GM21576 (cell line): ENCODE results near the gene ATP6V1F.

Experiments
- ATAC-seq: cut with Tn5 transposase; IDR thresholded peaks from one replicate; pipeline ENCODE4 v1.9.1; 2021; ENCODE audit warnings: mild to moderate bottlenecking, moderate library complexity; ENCODE audit not compliant: unreplicated experiment

ATP6V1F gene

DNA sequence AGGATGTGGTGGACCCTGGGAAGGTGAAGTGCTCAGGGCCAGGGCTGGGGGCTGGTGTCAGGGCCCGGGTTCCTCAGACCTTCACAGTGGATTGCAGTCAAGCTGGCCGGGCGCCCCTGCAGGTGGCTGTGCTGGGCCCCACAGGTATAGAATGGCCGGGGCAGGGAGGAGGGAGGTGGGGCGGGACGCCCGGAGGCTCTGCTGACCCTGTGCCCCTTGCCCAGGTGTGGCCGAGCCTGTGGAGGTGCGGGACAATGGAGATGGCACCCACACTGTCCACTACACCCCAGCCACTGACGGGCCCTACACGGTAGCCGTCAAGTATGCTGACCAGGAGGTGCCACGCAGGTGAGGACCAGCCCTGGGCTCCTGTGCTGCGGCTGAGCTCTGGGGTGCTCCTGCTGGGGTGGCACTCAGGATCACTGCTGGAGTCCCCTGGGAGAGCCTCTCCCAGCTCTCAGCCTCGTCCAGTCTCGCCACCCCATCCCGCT, 14.9 kb upstream of the ATP6V1F start:
- ATAC-seq: no peak

DNA sequence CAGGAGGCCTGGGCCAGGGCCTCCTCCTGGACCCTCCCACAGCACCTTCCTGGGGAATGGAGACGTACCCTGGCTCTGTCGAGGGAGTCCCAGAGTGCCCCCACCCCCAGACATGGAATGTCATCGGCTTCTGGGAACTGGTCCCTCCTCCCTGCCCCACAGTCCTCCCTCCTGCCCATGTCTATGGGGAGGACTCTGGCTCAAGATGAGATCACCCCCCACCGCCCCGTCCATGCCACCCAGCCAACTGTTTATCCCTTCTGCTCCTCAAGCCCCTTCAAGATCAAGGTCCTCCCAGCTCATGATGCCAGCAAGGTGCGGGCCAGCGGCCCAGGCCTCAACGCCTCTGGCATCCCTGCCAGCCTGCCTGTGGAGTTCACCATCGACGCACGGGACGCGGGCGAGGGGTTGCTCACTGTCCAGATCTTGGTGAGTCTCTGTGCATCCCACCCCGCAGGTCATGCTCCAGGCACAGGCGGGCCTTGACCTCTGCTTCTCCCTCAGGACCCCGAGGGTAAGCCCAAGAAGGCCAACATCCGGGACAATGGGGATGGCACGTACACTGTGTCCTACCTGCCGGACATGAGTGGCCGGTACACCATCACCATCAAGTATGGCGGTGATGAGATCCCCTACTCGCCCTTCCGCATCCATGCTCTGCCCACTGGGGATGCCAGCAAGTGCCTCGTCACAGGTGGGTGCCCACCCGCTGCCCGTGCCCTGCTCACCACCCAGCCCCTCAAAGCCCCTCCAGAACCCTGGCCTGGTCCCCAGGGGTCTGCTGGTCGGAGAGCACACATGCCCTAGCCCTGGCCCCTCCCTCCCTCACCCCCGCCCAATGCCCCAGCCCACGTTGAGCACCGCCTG, 14.1 kb upstream of the ATP6V1F start:
- no peak for ATAC-seq

DNA sequence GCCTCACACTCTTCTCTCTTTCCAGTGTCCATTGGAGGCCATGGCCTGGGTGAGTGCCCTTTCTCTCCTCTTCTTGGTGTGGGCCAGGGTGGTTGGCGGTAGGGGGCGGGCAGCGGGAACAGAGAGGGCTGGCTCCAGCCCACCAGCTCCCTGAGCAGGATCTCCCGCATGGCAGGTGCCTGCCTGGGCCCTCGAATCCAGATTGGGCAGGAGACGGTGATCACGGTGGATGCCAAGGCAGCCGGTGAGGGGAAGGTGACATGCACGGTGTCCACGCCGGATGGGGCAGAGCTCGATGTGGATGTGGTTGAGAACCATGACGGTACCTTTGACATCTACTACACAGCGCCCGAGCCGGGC, 13.5 kb upstream of the ATP6V1F start:
- no peak for ATAC-seq

DNA sequence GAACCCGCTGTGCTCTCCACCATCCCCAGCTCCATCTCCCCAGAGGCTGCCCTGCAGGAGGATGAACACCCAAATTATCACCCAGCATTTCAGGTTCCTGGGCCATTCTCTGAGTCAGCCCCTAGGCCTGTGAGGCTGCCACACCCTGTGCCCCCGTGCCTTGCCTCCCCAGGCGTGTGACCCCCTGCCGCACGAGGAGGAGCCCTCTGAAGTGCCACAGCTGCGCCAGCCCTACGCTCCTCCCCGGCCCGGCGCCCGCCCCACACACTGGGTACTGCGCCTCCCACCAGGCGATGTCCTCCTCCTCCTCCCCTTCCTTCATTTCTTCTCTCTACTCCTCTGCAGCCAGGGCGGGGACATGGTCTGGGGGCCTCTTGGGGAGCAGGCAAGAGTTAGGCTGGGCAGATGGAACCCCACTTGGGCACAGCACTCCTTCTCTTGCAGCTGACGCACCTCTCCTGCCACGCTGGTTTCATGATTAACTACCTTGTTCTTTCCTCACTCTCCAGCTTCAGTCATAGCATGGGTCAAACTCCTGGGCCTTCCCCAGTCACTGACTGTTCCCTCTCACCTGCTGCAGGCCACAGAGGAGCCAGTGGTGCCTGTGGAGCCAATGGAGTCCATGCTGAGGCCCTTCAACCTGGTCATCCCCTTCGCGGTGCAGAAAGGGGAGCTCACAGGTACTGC, 12.7 kb upstream of the ATP6V1F start:
- ATAC-seq: no peak

DNA sequence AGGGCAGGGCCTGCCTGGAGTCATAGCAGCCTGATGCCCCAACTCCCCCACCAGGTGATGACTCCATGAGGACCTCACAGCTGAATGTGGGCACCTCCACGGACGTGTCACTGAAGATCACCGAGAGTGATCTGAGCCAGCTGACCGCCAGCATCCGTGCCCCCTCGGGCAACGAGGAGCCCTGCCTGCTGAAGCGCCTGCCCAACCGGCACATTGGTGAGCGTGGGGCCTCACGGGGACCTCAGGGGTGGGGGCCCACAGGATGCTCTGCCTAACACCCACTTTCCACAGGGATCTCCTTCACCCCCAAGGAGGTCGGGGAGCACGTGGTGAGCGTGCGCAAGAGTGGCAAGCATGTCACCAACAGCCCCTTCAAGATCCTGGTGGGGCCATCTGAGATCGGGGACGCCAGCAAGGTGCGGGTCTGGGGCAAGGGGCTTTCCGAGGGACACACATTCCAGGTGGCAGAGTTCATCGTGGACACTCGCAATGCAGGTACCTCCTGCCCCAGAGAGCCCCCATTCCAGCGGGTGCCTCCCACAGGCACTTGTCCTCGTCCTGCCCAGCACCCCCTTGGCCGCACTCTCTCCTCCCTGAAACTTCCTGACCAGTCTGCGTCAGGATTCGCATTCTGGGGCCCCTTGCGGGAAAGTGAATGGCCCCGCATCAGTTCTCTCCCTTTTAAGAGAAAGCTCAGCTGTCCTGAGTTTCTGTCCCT, 10.0 kb upstream of the ATP6V1F start:
- ATAC-seq: no peak

DNA sequence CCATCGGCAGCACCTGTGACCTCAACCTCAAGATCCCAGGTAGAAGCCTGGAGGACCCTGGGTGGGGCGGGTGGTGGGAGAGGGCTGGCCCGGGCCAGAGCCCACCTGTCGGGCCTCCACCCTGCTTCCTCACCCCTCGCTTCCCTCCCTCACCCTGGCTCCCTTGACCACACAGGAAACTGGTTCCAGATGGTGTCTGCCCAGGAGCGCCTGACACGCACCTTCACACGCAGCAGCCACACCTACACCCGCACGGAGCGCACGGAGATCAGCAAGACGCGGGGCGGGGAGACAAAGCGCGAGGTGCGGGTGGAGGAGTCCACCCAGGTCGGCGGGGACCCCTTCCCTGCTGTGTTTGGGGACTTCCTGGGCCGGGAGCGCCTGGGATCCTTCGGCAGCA, 8.9 kb upstream of the ATP6V1F start:
- ATAC-seq: no peak

DNA sequence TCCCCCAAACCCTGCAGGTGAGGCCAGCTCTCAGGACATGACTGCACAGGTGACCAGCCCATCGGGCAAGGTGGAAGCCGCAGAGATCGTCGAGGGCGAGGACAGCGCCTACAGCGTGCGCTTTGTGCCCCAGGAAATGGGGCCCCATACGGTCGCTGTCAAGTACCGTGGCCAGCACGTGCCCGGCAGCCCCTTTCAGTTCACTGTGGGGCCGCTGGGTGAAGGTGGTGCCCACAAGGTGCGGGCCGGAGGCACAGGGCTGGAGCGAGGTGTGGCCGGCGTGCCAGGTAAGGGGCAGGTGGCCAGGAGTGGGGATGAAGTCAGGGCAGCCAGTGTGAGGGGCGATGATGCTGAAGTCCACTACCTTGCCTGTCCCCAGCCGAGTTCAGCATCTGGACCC, 8.3 kb upstream of the ATP6V1F start:
- ATAC-seq: no peak

DNA sequence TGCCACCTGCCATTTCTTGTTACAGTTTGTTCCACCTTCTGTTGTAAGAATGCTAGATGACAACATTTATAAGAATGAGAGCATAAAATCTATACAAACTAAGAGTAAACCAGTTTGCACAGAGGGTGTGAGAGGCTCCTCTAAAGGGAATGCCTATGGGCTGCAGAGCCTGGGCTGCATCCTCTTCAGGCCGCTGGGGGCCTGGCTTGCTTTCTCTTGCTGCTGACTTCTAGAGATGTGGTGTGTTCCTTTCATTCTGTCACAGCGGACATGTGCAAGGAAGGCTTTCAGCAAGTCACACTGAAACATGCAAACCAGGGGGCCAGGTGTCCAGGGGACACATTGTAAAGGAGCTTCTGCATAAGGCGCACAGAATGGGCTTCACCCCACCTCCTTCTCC, 7.1 kb upstream of the ATP6V1F start:
- ATAC-seq: no peak

DNA sequence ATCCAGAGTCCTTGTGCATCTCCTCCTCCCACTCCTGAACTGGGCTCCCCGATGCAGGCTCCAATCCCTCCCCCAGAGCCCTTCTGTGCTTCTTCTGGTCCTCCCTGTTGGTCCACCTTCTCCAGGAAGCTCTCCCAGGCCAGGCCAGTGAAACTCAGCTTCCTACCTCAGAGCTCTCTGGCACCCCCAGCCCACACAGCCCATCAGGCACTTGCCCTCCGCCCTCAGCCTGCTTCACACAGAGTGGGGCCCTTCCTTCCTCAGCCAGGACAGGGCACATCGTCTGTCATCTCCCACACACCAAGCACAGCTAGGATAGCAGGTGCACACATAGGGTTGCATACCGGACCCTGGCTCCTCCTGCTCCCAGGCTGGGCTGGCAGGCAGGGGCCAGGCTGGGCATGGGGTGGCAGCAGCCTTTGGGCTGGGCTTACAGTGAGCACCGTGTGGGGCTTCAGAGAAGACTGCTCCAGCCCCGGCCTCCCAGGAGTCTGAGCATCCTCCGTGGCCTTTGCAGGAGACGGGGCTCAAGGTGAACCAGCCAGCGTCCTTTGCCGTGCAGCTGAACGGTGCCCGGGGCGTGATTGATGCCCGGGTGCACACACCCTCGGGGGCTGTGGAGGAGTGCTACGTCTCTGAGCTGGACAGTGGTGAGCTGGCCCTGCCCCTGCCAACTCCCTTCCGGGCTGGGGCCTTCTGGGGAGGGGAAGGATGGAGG, 6.5 kb upstream of the ATP6V1F start:
- no peak for ATAC-seq

DNA sequence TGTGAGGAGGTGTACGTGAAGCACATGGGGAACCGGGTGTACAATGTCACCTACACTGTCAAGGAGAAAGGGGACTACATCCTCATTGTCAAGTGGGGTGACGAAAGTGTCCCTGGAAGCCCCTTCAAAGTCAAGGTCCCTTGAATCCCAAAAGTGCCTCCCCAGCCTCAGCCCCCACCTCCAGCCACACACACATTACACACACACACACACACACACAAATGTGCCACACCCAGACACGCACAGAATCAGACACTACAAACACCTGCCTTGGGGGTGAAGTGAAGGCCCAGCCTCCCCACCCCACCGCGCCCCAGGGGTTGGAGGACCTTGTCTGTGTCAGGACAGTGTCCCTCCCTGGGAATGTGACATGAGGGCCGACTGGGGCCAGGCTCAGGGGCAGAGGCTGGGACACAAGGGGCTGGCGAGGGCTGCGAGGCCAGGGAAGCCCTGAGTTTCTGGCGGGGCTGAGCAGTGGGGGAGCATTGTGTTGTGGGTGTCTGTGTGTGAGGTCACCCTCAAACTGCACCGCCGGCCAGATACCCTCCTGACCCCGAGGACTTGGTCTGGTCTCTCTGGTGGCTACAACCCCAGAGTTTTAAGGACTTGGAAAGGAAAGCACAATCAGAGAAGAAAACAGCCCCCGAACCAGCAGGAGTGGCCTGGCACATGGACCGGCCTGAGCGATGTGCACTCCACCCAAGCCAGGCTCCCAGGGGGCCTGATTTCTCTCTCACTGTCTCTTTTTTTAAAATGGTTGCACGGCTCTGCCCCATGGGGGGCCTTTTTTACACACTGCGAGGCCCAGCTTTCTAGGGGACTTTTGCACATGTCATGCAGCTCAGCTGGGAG, 4.0 kb upstream of the ATP6V1F start:
- no peak for ATAC-seq

DNA sequence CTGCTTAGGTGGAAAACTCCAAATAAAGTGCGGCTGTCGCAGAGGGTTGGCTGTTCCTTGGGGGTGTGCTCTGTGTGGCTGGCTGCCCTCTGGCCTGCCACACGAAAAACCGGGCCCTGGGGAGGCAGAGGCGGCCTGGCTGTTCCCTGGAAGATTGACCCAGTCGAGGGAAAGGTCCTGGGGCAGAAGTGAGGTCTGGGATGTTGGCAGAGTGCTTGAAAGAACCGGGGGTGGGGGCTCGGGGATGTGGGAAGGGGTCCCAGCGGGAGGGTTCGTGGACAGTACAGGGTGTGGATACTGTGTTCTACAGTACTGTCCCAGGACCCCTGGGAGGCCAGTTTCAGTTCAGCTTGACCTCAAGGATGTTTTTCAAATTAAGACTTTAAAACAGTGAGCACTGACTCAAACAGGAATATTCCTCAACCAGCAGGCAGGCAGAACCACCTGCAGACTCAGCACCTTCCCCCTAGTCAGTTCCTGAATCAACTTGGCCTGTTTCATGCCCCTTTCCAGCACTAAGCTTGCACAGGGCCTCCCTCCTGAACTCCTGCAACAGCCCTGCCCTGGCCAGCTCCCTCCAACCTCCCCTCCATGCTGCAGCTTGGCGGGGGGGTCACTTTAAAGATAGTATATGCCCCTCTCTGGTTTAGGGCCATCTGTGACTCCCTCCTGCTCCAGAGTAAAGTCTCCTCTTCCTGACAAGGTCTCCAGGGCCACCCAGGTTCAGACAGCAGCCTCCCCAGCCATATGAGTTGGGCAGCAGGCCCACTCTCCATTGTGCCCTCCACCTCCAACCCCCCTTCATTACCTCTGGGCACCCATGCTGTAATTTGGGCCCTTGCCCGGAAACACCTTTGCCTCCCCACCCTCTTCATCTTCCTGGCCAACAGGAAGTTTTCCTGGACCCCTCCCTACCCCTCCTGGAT, 3.2 kb upstream of the ATP6V1F start:
- no peak for ATAC-seq

DNA sequence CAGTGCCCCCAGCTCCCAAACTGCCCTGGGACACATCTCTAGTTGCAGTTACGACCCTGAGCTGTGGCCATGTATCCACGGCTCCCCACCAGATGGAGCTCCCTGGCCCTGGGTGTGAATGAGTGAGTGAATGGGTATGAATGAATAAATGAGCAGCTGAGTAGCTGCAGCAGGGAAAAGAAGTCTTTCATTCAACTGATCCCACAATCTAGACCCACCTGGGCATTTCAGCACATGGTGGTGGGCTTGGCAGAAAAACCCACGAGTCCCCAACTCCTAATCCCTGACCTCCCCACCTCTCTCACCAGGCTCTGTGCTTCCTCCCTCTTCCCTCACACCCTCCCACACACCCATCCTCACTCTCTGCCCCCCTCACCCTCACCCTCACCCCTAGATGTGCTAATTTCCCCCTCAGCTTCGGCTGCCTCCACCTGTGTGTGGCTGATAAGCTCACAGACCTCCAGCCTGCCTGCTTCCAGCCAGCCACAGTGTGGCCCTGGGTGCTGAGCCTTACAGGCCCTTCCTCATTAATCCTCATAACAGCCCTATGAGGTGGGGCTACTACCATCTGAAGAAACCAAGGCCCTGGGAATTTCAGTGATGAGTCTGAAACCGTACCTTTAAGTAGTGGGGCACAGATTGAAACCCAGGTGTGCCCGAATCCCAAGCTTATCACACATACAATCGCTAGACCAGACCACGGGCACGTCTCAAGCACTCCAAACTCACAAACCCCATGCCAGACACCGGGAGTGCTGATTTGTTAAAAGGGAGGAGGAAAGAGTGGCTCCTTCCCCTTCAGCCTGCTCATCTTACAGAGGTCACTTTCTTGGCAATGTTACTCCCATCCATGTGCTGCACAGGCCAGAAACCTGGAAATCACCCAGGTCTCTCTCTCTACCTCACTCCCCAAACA, 2.2 kb upstream of the ATP6V1F start:
- ATAC-seq: no peak

DNA sequence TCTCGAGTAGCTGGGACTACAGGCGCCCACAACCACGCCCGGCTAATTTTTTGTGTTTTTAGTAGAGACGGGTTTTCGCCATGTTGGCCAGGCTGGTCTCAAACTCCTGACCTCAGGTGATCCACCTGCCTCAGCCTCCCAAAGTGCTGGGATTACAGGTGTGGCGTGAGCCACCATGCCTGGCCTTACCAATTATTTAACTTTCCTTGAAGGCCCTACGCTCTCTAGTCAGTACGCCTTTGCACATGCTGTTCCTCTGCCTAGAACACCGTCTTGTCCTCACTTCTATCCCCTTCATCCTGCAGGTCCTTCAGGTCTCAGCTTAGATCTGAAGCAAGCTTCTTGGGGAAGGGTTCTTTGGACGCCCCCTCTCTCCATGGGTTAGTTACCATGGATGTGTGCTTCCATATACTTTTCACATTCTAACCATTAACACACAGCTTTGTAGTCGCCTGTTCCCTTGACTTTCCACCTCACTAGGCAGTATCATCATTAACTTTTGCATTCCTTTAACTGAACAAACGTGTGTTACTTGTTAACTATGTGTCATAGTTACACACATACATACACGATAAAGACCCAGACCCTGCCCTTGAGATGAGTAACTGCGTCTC, 592 bp upstream of the ATP6V1F start:
- ATAC-seq: no peak

DNA sequence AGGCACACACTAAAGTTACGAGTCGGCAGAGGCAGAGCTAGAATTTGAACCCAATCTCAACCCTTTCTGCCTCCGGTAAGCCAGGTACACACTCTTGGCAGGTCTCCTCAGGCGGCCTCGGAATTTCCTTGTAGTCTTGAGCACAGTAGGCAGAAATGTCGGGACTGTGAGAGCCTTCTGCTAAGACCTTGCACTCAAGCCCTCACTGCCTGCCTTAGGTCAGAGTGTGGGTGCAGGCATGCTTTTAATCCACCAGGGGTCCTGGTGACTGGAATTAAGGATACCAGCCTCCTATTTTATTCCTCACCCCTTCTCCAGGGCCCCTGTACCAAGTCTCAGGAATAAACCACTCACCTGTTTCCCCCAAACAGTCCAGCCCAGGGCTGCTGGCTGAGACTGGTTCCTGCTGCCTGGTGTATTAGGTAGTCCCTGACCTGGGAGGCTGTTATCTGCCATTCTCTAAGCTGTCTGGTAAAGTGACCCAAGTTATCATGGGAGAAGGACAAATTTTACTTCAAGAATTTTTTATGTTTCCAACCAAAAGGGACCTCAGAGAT, 855 bp downstream of the ATP6V1F start:
- ATAC-seq: peak; percentile 26

DNA sequence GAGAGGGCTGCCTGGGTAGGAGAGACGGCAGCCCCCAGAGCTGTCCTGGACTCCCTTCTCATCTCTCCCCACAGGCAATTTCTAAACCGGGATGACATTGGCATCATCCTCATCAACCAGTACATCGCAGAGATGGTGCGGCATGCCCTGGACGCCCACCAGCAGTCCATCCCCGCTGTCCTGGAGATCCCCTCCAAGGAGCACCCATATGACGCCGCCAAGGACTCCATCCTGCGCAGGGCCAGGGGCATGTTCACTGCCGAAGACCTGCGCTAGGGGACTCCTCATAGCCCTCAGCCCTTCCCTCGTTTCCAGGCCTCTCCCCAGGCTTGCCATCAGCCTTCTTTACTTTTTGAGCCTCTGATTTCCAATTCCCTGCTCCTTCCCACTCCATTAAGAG, 2.6 kb downstream of the ATP6V1F start:
- no peak for ATAC-seq

DNA sequence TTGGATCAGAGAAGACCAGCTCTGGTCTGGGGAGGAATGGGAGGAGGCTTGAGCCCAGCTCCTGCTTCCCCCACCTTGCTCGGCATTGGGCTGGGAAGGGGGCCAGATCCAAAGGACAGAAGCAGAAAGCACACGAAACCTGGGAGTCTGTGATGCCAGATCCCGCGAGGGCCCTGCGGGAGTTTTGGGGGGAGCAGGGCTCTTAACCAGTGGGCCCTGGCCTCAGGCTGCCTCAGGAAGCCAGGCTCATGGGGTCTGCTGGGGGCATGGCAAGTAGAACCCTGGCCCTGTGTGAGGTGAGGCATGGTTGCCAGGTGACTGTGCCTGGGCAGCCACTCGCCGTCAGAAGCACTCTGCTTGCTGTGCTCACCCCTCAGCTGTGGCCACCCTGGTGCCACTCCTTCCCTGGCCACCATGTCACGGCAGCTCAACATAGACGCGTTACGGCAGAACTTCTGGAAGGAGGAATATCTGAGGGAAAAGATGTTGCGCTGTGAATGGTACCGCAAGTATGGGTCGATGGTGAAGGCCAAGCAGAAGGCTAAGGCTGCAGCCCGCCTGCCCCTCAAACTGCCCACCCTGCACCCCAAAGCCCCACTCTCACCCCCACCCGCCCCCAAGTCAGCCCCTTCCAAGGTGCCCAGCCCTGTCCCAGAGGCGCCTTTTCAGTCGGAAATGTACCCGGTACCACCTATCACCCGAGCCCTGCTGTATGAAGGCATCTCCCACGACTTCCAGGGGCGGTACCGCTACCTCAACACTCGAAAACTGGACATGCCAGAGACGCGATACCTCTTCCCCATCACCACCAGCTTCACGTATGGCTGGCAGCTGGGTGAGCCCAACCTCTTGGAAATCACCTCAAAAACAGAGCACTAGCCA, 3.6 kb downstream of the ATP6V1F start:
- no peak for ATAC-seq
